Nephron progenitor cell (in vitro differentiated cells): ENCODE measurements around the gene PDCD7.
A peak's percentile ranks its signal among the peaks of the same experiment; 100 is the strongest.

Experiments used
- DNase-seq: peaks from one replicate; pipeline ENCODE4 v3.0.0; 2021
- H3K27ac Mint-ChIP-seq: 2 replicates; pipeline ENCODE4 v1.8.0; 2021; ENCODE audit warnings: mild to moderate bottlenecking, moderate library complexity, mixed read lengths
- H3K27me3 Mint-ChIP-seq: 2 replicates; pipeline ENCODE4 v1.8.0; 2021; ENCODE audit warnings: mild to moderate bottlenecking, low read depth, mixed read lengths; ENCODE audit not compliant: poor library complexity
- H3K36me3 Mint-ChIP-seq: 2 replicates; pipeline ENCODE4 v1.8.0; 2021; ENCODE audit warnings: low read depth, mixed read lengths
- H3K4me1 Mint-ChIP-seq: 2 replicates; pipeline ENCODE4 v1.8.0; 2021; ENCODE audit warnings: mixed read lengths
- H3K4me3 Mint-ChIP-seq: 2 replicates; pipeline ENCODE4 v1.8.0; 2021; ENCODE audit warnings: mild to moderate bottlenecking, moderate library complexity, mixed read lengths
- H3K9me3 Mint-ChIP-seq: 2 replicates; pipeline ENCODE4 v1.8.0; 2021; ENCODE audit warnings: mild to moderate bottlenecking, moderate library complexity, mixed read lengths
- CTCF ChIP-seq: fragments of 200-600 bp; sonication (generic); IDR thresholded peaks from 2 replicates; pipeline ENCODE4 v1.5.0; 2021; ENCODE audit warnings: antibody characterized with exemption

PDCD7 gene

GRCh38 chr15:65175511-65175910, 41.9 kb upstream of the PDCD7 start:
- no peaks in the 10 kb centered on the region for H3K4me1 Mint-ChIP-seq
- TF ChIP-seq CTCF, result no peak
- H3K9me3 Mint-ChIP-seq, result no peaks in the 10 kb centered on the region
- H3K27me3 Mint-ChIP-seq, result no peaks in the 10 kb centered on the region
- no peak overlapping the region for H3K4me3 Mint-ChIP-seq
- H3K36me3 Mint-ChIP-seq, result peaks cover 64% of the 10 kb centered on the region
- DNase-seq, result no peak
- H3K27ac Mint-ChIP-seq, result no peak overlapping the region

- Mint-ChIP-seq H3K27me3 (no peaks in the 10 kb centered on the region), H3K9me3 (no peaks in the 10 kb centered on the region)
- no peak for TF ChIP-seq CTCF
Observed at GRCh38 chr15:65174509-65174908, 40.9 kb upstream of the PDCD7 start.

GRCh38 chr15:65172531-65172930, 38.9 kb upstream of the PDCD7 start:
- no peaks in the 10 kb centered on the region for H3K4me1 Mint-ChIP-seq
- H3K36me3 Mint-ChIP-seq, result peaks cover 62% of the 10 kb centered on the region
- H3K9me3 Mint-ChIP-seq, result no peaks in the 10 kb centered on the region
- H3K4me3 Mint-ChIP-seq, result no peak overlapping the region
- no peak for DNase-seq
- TF ChIP-seq CTCF, result no peak
- H3K27me3 Mint-ChIP-seq, result no peaks in the 10 kb centered on the region
- peak overlapping the region; percentile 41 for H3K27ac Mint-ChIP-seq

More at GRCh38 chr15:65174509-65174908, 40.9 kb upstream of the PDCD7 start:
- Mint-ChIP-seq H3K4me1 (no peaks in the 10 kb centered on the region), H3K36me3 (peaks cover 64% of the 10 kb centered on the region), H3K27ac (no peak overlapping the region), H3K4me3 (no peak overlapping the region)
- DNase-seq, result no peak

GRCh38 chr15:65171428-65171827, 37.8 kb upstream of the PDCD7 start:
- DNase-seq, result no peak
- no peak overlapping the region for H3K4me3 Mint-ChIP-seq
- H3K9me3 Mint-ChIP-seq, result no peaks in the 10 kb centered on the region
- H3K27ac Mint-ChIP-seq, result no peak overlapping the region
- no peak for TF ChIP-seq CTCF
- H3K27me3 Mint-ChIP-seq, result no peaks in the 10 kb centered on the region
- no peaks in the 10 kb centered on the region for H3K4me1 Mint-ChIP-seq
- peaks cover 63% of the 10 kb centered on the region for H3K36me3 Mint-ChIP-seq

GRCh38 chr15:65165875-65166274, 32.3 kb upstream of the PDCD7 start:
- DNase-seq, result no peak
- Mint-ChIP-seq H3K9me3 (no peaks in the 10 kb centered on the region), H3K4me3 (no peak overlapping the region), H3K27ac (peak overlapping the region; percentile 51), H3K4me1 (no peaks in the 10 kb centered on the region), H3K27me3 (no peaks in the 10 kb centered on the region), H3K36me3 (peaks cover 43% of the 10 kb centered on the region)
- TF ChIP-seq CTCF, result no peak

- Mint-ChIP-seq H3K4me3 (no peak overlapping the region), H3K36me3 (peaks cover 33% of the 10 kb centered on the region), H3K27me3 (no peaks in the 10 kb centered on the region), H3K27ac (no peak overlapping the region), H3K4me1 (no peaks in the 10 kb centered on the region), H3K9me3 (no peaks in the 10 kb centered on the region)
- TF ChIP-seq CTCF, result no peak
- no peak for DNase-seq
Observed at GRCh38 chr15:65164139-65164538, 30.5 kb upstream of the PDCD7 start.
